IMR-90 (cell line): ENCODE data around the gene SLC35B2. TPM values are rescaled to one million over a fixed set of nuclear protein-coding genes. Genes with fewer than 3 reads are reported as not detected.

Experiments used
- ATAC-seq: fragments of 200-7000 bp; cut with Tn5 transposase; 2 replicates; pipeline ENCODE4 v1.9.1; 2020; ENCODE audit warnings: low read depth, mild to moderate bottlenecking, moderate library complexity
- BruUV-seq: library from RNA; stranded (reverse); fragments of 400-500 nt; replicated peaks from 2 replicates; lab custom pipeline; 2021; lab: Mats Ljungman, UMichigan
- CTCF ChIA-PET: fragments of 300-600 bp; formaldehyde crosslinking; extraction: SDS; loops from one replicate; lab custom pipeline; 2021; ENCODE audit warnings: antibody characterized with exemption; lab: Yijun Ruan, JAX
- POLR2A ChIA-PET: fragments of 300-600 bp; sonication (Branson Sonifier 250); formaldehyde crosslinking; loops from one replicate; lab custom pipeline; 2022; ENCODE audit warnings: antibody characterized with exemption; ENCODE audit not compliant: unreplicated experiment; lab: Charles Lee
- DNase-seq: peaks from one replicate; pipeline ENCODE4 v3.0.0; 2013
- H2AFZ ChIP-seq: replicated peaks from 2 replicates; pipeline ENCODE3; 2013; ENCODE audit warnings: low read length, mild to moderate bottlenecking; ENCODE audit not compliant: poor library complexity
- H2AK5ac ChIP-seq: 2 replicates; pipeline ENCODE4 v1.6.1; 2013; ENCODE audit warnings: low read depth, low read length, inconsistent platforms
- H2AK9ac ChIP-seq: replicated peaks from 2 replicates; pipeline ENCODE3; 2013; ENCODE audit warnings: mild to moderate bottlenecking, low read depth, low read length, moderate library complexity; ENCODE audit not compliant: poor library complexity
- H2BK120ac ChIP-seq: 2 replicates; pipeline ENCODE4 v1.6.1; 2013; ENCODE audit warnings: low read depth, low read length, inconsistent platforms
- H2BK15ac ChIP-seq: 3 replicates; pipeline ENCODE4 v1.6.1; 2013; ENCODE audit warnings: low read depth, low read length, inconsistent platforms
- H2BK20ac ChIP-seq: 2 replicates; pipeline ENCODE4 v1.6.1; 2013; ENCODE audit warnings: low read depth, mild to moderate bottlenecking, inconsistent platforms, low read length, moderate library complexity
- H2BK5ac ChIP-seq: 2 replicates; pipeline ENCODE4 v1.6.1; 2013; ENCODE audit warnings: mild to moderate bottlenecking, low read depth, low read length, inconsistent platforms; ENCODE audit not compliant: poor library complexity, severe bottlenecking
- H3K14ac ChIP-seq: replicated peaks from 2 replicates; pipeline ENCODE4 v1.6.1; 2013; ENCODE audit warnings: low read depth, low read length, inconsistent platforms
- H3K18ac ChIP-seq: 2 replicates; pipeline ENCODE4 v1.6.1; 2013; ENCODE audit warnings: low read depth, low read length, control low read depth
- H3K23ac ChIP-seq: 2 replicates; pipeline ENCODE4 v1.6.1; 2013; ENCODE audit warnings: low read depth, low read length, inconsistent platforms
- H3K27ac ChIP-seq: 2 replicates; pipeline ENCODE4 v1.5.1; 2013; ENCODE audit warnings: mild to moderate bottlenecking, control low read depth, low read length; ENCODE audit not compliant: insufficient read depth
- H3K27me3 ChIP-seq: 2 replicates; pipeline ENCODE4 v1.6.1; 2013; ENCODE audit warnings: low read length; ENCODE audit not compliant: control insufficient read depth, insufficient read depth
- H3K36me3 ChIP-seq: 2 replicates; pipeline ENCODE4 v1.6.1; 2013; ENCODE audit warnings: low read length, mixed read lengths; ENCODE audit not compliant: control insufficient read depth, insufficient read depth
- H3K4ac ChIP-seq: 2 replicates; pipeline ENCODE4 v1.6.1; 2013; ENCODE audit warnings: low read depth, low read length, inconsistent platforms
- H3K4me1 ChIP-seq: 2 replicates; pipeline ENCODE4 v1.6.1; 2013; ENCODE audit warnings: low read length, mixed read lengths; ENCODE audit not compliant: control insufficient read depth, insufficient read depth
- H3K4me2 ChIP-seq: 2 replicates; pipeline ENCODE4 v1.6.1; 2013; ENCODE audit warnings: low read depth, mild to moderate bottlenecking, control low read depth, low read length, moderate library complexity
- H3K4me3 ChIP-seq: 2 replicates; pipeline ENCODE4 v1.5.1; 2013; ENCODE audit warnings: low read depth, mild to moderate bottlenecking, control low read depth, low read length, moderate library complexity; ENCODE audit not compliant: insufficient read depth
- H3K56ac ChIP-seq: 2 replicates; pipeline ENCODE4 v1.6.1; 2013; ENCODE audit warnings: low read length, inconsistent platforms; ENCODE audit not compliant: insufficient read depth; ENCODE audit errors: extremely low read depth
- H3K79me1 ChIP-seq, 2 experiments: 2 replicates each; pipeline ENCODE4 v1.6.1; 2013; ENCODE audit warnings: low read length in 2 of 2, inconsistent platforms in 1 of 2, low read depth in 1 of 2
- H3K9ac ChIP-seq: 2 replicates; pipeline ENCODE4 v1.6.1; 2013; ENCODE audit warnings: low read depth, low read length, control low read depth
- H3K9me1 ChIP-seq: 2 replicates; pipeline ENCODE4 v1.6.1; 2013; ENCODE audit warnings: low read length, inconsistent platforms; ENCODE audit not compliant: insufficient read depth
- H3K9me3 ChIP-seq: 2 replicates; pipeline ENCODE4 v1.6.1; 2013; ENCODE audit warnings: low read length; ENCODE audit not compliant: control insufficient read depth, insufficient read depth
- H4K20me1 ChIP-seq: 2 replicates; pipeline ENCODE4 v1.6.1; 2013; ENCODE audit warnings: low read length, inconsistent platforms; ENCODE audit not compliant: insufficient read depth
- H4K5ac ChIP-seq: 2 replicates; pipeline ENCODE4 v1.6.1; 2013; ENCODE audit warnings: mild to moderate bottlenecking, low read depth, low read length, control low read depth
- H4K8ac ChIP-seq, 2 experiments: 2 replicates each; pipeline ENCODE4 v1.6.1; 2013; ENCODE audit warnings: low read depth in 2 of 2, low read length in 2 of 2, control low read depth in 1 of 2, inconsistent platforms in 1 of 2
- H4K91ac ChIP-seq: 2 replicates; pipeline ENCODE4 v1.6.1; 2013; ENCODE audit warnings: low read depth, low read length, inconsistent platforms; ENCODE audit not compliant: insufficient read depth
- BHLHE40 ChIP-seq: fragments of 150-350 bp; IDR thresholded peaks from 2 replicates; pipeline ENCODE4 v1.6.1; 2016; ENCODE audit warnings: mild to moderate bottlenecking, low read depth, low read length
- CEBPB ChIP-seq: IDR thresholded peaks from 2 replicates; pipeline ENCODE4 v1.6.1; 2012; ENCODE audit warnings: low read depth, low read length, improper control_type of control experiment
- CHD1 ChIP-seq: IDR thresholded peaks from 2 replicates; pipeline ENCODE4 v1.6.1; 2012; ENCODE audit warnings: low read depth, low read length, improper control_type of control experiment
- FOS ChIP-seq: fragments of 150-350 bp; IDR thresholded peaks from 2 replicates; pipeline ENCODE4 v1.6.1; 2016; ENCODE audit warnings: low read depth, low read length
- MAFK ChIP-seq: IDR thresholded peaks from 2 replicates; pipeline ENCODE4 v1.6.1; 2012; ENCODE audit warnings: low read depth, low read length, improper control_type of control experiment
- MAZ ChIP-seq: IDR thresholded peaks from 2 replicates; pipeline ENCODE4 v1.6.1; 2012; ENCODE audit warnings: low read depth, mild to moderate bottlenecking, low read length, improper control_type of control experiment, moderate library complexity, borderline replicate concordance
- MXI1 ChIP-seq: IDR thresholded peaks from 2 replicates; pipeline ENCODE4 v1.6.1; 2012; ENCODE audit warnings: low read depth, mild to moderate bottlenecking, low read length, moderate library complexity, borderline replicate concordance
- NFE2L2 ChIP-seq: fragments of 150-350 bp; IDR thresholded peaks from 2 replicates; pipeline ENCODE4 v1.6.1; 2016; ENCODE audit warnings: low read depth, mild to moderate bottlenecking, low read length
- POLR2A ChIP-seq: IDR thresholded peaks from 2 replicates; pipeline ENCODE4 v1.6.1; 2012; ENCODE audit warnings: mild to moderate bottlenecking, low read depth, low read length
- RAD21 ChIP-seq: IDR thresholded peaks from 2 replicates; pipeline ENCODE4 v1.6.1; 2012; ENCODE audit warnings: low read length, improper control_type of control experiment
- RCOR1 ChIP-seq: IDR thresholded peaks from 2 replicates; pipeline ENCODE4 v1.6.1; 2012; ENCODE audit warnings: mild to moderate bottlenecking, low read length, improper control_type of control experiment; ENCODE audit not compliant: insufficient replicate concordance
- RFX5 ChIP-seq: IDR thresholded peaks from 2 replicates; pipeline ENCODE4 v1.8.0; 2012; ENCODE audit warnings: low read depth, mild to moderate bottlenecking, low read length, moderate library complexity
- SMC3 ChIP-seq: fragments of 150-350 bp; IDR thresholded peaks from 2 replicates; pipeline ENCODE4 v1.6.1; 2016; ENCODE audit warnings: low read depth, mild to moderate bottlenecking, antibody characterized with exemption, low read length, moderate library complexity
- WGBS, 2 experiments: methylation state at CpG; one replicate each; pipeline versions ENCODE4 v1.1.5 to v1.1.7; 2013; ENCODE audit warnings: missing lambda C conversion rate in 2 of 2; ENCODE audit not compliant: insufficient read length in 1 of 2; ENCODE audit errors: extremely low coverage in 2 of 2; 5-methylcytosine and 5-hydroxymethylcytosine counted together
- dilution Hi-C: fragments of 300-500 bp; cut with HindIII; formaldehyde crosslinking; loops from one replicate; pipeline ENCODE4 v1.14.3; 2018; ENCODE audit warnings: low sequenced_read_pairs; ENCODE audit not compliant: unreplicated experiment
- in situ Hi-C: fragments of 300-500 bp; cut with MboI; formaldehyde crosslinking; loops from 3 replicates; pipeline ENCODE4 v1.14.3; 2019; ENCODE audit warnings: low sequenced_read_pairs, inconsistent platforms, mixed read lengths
- intact Hi-C: fragments of 100-400 bp; cut with micrococcal nuclease; formaldehyde crosslinking; loops from 2 replicates; pipeline ENCODE4 v1.10.0; 2022
- polyA plus RNA-seq, 3 experiments: library from polyadenylated mRNA; depleted of rRNA; stranded (reverse); fragments of >200 nt; gene quantifications; 2 replicates each; pipeline ENCODE4 v1.2.3, GENCODE V29; 2012; ENCODE audit warnings: low replicate concordance in 1 of 3
- total RNA-seq: library from RNA; depleted of rRNA; stranded (reverse); fragments of >200 nt; gene quantifications from 2 replicates; pipeline ENCODE4 v1.2.3, GENCODE V29; 2012
- TF ChIP-seq, protein P1 (sequence below): fragments of 150-350 bp; IDR thresholded peaks from 2 replicates; pipeline ENCODE4 v1.6.1; 2017; ENCODE audit warnings: mild to moderate bottlenecking, antibody characterized with exemption, low read length, low read depth
- TF ChIP-seq, protein P2 (sequence below): fragments of 150-350 bp; IDR thresholded peaks from 2 replicates; pipeline ENCODE4 v1.6.1; 2016; ENCODE audit warnings: low read depth, mild to moderate bottlenecking, low read length, moderate library complexity, borderline replicate concordance
- TF ChIP-seq, protein P3 (sequence below): conservative IDR thresholded peaks from 2 replicates; pipeline ENCODE4 v1.5.1; 2012; ENCODE audit warnings: mild to moderate bottlenecking, low read depth, low read length, improper control_type of control experiment

SLC35B2 gene
- total and polyA plus RNA-seq, 2 of the 4 experiments (the other 2 are of a cell fraction) = 51.4 to 89.9 TPM

DNA sequence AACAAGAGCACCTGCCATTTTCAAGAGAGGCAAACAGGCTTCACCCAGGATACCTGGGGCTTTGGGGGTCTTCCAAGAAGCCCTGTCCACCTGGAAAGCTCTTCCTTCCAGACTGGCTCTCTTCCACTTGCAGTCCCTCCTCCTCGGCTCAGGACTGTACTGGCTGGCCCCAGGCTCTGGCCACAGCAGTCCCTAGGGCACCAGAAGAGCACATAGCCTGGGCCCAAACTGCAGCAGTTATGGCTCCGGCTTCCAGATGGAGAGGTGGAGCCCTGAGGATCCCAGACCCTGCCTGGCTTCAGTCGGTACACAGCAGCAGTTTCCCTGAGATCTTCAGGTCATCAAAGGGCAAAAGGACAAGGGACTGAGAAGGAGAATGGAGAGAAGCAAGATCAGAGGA is 1.6 kb upstream of the SLC35B2 start:
- Histone ChIP-seq H3K9me3 (no peaks in the 10 kb centered on the region), H3K14ac (no peak overlapping the region), H4K91ac (no peak overlapping the region), H3K4me3 (no peak overlapping the region), H2AK9ac (peak overlapping the region; percentile 18), H4K5ac (no peak overlapping the region), H3K9ac (no peak overlapping the region), H3K27me3 (no peaks in the 10 kb centered on the region), H2BK5ac (no peak overlapping the region), H3K9me1 (peaks cover 17% of the 10 kb centered on the region), H3K18ac (no peak overlapping the region), H3K36me3 (peaks cover 29% of the 10 kb centered on the region), H2AK5ac (no peak overlapping the region), H3K79me1 (peaks cover 19 to 64% of the 10 kb centered on the region in 2 experiments), H3K4me1 (peaks cover 24% of the 10 kb centered on the region), H2AFZ (no peak overlapping the region), H4K8ac (no peak overlapping the region), H2BK120ac (no peak overlapping the region), H3K4ac (no peak overlapping the region), H2BK20ac (no peak overlapping the region), H3K56ac (no peak overlapping the region), H3K23ac (no peak overlapping the region), H4K20me1 (peaks cover 28% of the 10 kb centered on the region), H3K4me2 (no peak overlapping the region), H2BK15ac (no peak overlapping the region), H3K27ac (no peak overlapping the region)
- WGBS, 2 experiments = 90% methylated on average over 2 of the region's 3 CpGs; no CpG with 5 or more reads in 1 of the 2 experiments
- intact Hi-C loops = no loop called here
- TF ChIP-seq POLR2A (no peak), MXI1 (no peak), FOS (no peak), RAD21 (no peak), CHD1 (no peak), SMC3 (no peak), MAFK (no peak), CEBPB (no peak), BHLHE40 (no peak), NFE2L2 (no peak), RFX5 (no peak), MAZ (no peak), RCOR1 (no peak)
- TF ChIP-seq, protein P1, sequence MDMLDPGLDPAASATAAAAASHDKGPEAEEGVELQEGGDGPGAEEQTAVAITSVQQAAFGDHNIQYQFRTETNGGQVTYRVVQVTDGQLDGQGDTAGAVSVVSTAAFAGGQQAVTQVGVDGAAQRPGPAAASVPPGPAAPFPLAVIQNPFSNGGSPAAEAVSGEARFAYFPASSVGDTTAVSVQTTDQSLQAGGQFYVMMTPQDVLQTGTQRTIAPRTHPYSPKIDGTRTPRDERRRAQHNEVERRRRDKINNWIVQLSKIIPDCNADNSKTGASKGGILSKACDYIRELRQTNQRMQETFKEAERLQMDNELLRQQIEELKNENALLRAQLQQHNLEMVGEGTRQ = no peak
- TF ChIP-seq, protein P2, sequence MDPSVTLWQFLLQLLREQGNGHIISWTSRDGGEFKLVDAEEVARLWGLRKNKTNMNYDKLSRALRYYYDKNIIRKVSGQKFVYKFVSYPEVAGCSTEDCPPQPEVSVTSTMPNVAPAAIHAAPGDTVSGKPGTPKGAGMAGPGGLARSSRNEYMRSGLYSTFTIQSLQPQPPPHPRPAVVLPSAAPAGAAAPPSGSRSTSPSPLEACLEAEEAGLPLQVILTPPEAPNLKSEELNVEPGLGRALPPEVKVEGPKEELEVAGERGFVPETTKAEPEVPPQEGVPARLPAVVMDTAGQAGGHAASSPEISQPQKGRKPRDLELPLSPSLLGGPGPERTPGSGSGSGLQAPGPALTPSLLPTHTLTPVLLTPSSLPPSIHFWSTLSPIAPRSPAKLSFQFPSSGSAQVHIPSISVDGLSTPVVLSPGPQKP = no peak
- TF ChIP-seq, protein P3, sequence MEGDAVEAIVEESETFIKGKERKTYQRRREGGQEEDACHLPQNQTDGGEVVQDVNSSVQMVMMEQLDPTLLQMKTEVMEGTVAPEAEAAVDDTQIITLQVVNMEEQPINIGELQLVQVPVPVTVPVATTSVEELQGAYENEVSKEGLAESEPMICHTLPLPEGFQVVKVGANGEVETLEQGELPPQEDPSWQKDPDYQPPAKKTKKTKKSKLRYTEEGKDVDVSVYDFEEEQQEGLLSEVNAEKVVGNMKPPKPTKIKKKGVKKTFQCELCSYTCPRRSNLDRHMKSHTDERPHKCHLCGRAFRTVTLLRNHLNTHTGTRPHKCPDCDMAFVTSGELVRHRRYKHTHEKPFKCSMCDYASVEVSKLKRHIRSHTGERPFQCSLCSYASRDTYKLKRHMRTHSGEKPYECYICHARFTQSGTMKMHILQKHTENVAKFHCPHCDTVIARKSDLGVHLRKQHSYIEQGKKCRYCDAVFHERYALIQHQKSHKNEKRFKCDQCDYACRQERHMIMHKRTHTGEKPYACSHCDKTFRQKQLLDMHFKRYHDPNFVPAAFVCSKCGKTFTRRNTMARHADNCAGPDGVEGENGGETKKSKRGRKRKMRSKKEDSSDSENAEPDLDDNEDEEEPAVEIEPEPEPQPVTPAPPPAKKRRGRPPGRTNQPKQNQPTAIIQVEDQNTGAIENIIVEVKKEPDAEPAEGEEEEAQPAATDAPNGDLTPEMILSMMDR = no peak
- dilution Hi-C loops = no loop called here
- ATAC-seq (no peak), DNase-seq (no peak)
- ChIA-PET CTCF (no interaction called here), POLR2A (no interaction called here)
- BruUV-seq = no TSS peak
- in situ Hi-C loops = no loop called here
